GM19463 (cell line): Measurements from ENCODE around the gene IFNA7.
"Not testable (repeated sequence)": the region's sequence is repeated elsewhere in the genome, so short reads cannot be mapped to it uniquely, and the experiment has no call there.

Experiments used
- ATAC-seq: cut with Tn5 transposase; IDR thresholded peaks from one replicate; pipeline ENCODE4 v1.9.1; 2021; ENCODE audit warnings: mild to moderate bottlenecking, moderate library complexity; ENCODE audit not compliant: unreplicated experiment

The IFNA7 gene

DNA sequence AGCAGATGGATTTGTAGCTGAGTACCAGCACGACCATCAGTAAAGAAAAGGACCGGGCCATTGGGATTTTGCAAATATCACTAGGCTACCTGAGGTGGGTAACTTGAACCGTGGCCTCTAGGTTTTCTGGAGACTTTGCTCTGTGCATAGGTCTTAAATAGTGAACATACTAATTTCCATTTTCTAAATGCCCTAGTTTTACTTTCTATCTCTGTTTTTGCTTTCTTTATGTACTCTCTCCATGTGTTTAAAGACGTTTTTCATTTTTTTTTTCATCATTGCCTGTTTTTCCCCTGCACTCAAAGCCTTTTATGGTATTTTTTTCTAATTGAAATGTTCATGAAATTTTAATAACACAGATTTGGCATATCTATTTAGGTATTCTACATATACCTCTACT lies at the start of gene IFNA7:
Gene IFNA7 (minus strand): TSS at position 101 of the 400 bp plus-strand sequence. CDS start 40 bp downstream, at position 61.
- not testable (repeated sequence) for ATAC-seq

DNA sequence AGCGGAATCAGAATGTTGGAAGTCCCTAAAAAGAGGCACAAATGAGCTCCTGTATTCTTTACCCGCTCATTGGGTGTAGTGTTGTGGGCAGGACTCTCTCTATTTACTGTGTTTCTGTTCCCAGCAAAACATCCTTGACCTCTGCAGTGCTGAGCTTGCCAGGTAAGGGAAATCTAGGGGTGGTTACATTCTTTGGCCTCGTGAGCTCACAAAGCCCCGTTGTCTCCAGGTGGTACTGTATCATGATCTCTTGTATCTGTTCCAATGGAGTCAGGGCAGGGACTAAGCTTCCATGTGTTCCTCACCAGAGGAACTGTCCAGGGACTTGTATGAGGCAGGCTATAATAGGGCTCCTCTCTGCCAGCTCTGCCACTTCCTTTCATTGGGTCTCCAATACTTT lies 49.6 kb upstream of the IFNA7 start:
- ATAC-seq, result no peak

DNA sequence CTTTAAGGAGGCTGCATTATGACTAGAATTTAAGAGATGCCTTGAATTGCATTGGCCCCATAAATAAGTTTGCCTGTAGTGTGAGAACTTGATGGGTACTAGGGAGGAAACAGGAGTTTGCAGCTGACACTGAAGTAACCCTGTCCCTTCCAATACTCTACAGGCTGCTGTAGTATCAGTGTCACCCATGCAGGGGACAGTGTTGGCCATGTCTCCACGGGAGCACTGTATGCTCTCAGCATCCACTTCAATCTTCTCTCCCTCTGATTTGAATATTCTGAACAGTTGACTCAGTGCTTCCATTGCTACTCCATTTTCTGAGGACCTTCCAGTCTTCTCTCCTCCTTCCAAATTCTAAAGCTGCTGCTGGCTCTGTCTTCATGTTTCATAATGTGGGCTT lies 49.2 kb upstream of the IFNA7 start:
- no peak for ATAC-seq

DNA sequence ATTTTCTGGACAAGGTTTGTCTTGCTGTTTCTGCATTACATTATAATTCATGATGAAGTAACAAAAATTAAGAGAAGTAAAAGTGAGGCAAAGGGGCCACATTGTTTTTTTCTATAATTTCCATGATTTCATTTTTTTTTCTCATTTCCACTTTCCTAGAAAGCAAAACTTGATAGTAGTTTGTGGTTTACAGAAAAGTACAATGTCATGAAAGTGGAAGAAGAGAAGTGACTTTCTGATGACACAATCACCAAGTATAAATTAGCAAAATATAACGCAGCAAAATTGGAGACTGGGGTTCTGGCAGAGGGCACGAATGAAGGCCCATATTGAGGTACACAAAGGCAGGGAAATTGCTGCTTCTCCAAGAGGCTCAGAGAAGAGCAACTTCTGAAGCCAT lies 42.8 kb upstream of the IFNA7 start:
- ATAC-seq, result no peak

DNA sequence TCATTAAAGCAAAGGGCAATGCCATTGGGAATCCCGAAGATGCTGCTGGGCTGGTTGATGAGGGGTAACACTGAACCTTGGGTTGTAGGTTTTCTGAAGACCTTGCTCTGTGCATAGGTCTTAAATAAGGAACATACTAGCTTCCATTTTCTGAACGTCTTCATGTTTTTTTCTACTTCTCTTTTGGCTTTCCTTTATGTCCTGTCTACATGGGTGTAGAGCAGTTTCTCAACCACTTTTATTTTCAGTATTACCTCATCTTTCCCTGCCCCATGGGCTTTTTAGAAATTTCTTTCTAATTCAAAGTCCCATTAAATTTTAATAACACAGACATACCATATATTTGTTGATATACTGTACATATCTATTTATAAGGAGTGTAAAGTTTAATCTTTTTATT lies 37.9 kb upstream of the IFNA7 start, which contains the start of gene IFNA14:
Gene IFNA14 (minus strand): TSS at position 95 of the 400 bp plus-strand sequence. CDS start 70 bp downstream, at position 25.
- no peak for ATAC-seq

DNA sequence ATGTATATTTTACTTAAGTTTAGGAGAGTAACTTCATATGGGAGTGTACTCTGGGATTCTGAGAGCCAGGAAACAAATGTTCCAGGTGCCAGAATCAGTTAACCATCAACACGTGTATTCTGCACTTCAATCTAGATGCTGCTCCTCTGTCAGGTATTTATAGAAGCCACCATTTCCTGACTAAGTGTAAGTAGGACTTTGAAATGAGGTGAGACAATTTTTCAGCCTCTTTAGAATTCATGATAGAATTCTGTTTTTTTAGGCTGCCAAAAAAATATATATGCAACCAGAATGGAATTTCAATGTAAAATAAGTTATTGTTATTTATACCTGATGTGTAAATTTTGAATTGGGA lies 34.3 kb upstream of the IFNA7 start:
- not testable (repeated sequence) for ATAC-seq

DNA sequence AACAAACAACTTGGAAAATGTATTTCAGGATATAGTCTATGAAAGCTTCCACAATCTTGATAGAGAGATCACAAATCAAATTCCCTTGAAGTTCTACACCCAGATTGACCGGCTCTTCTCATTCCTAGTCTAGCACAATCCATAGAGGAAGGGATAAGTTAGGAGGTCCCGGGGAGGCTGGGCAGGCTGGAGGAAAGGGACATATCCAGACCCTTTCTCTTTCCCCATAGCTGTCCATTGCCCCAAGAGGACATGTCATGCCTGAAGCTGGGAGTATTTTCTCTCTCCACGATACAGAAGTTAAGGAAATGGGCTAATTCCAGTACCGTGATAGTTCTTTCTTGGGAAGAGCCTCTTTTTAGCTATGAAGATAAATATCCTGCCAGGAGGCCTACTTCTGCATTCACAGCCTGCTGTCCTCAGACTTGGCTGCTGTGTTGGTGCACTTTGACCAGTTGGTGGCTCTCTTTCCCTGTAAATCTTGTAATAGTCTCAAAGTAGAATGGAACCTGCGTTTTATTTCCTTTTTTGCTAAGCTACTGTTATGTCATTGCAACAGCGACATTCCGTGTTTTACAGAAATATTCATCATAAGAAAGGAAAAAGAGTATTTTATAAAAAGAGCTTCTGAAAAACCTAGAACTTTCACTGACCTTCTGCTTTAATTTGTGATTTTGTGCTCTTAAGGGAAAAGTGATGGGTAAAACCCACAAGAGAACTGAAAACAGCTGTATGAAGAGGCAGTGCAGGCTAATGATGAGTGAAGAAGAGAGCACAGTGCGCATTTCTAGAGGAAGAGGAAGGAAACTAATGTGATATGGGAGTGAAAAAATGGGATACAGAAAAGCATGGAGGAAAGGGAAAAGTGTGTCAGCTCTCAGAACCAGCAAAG lies 33.7 kb upstream of the IFNA7 start:
- ATAC-seq, result peak; percentile 81

DNA sequence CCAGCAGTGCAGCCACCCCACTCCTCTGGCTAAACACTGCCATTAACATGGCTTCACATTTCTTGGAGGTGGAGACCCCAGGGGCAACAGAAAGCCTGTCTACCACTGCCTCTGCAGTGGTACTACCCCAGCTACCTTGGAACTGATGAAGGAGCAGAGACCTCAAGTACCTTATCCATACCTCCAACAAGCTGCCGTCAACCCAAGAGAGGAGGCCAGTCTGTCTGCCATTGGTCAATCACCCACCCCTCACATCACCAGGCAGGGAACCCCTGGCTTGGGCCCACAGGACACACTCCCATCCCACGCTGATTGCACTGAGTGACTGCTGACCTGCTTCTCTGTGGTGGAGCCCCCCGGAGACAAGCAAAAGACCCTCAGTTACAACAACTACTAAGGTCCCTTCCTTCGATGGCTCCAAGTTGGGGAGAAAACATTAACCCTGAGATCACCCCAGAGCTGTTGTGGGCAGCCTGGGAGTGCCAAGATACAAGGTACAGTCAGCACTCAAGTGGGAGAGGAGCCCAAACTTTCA lies 32.2 kb upstream of the IFNA7 start:
- ATAC-seq, result no peak

DNA sequence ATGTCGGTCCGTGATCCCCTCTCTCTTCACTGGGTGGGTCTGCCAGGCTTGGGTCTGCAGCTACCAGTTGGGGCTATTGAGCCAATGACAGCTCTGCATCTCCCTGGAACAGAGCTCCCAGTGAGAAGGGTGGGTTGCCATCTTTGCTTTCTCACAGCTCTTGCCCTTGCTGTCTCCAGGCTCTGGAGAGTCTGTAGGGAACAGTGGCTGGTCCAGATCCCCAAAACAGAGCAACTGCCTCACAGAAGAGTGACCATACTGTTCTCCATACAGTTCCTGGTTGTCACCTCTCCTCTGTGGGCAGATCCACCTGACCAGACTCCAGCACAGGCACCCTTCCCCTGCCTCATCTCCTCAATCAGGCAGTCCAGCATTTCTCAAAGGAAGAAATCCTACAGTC lies 31.3 kb upstream of the IFNA7 start:
- ATAC-seq, result no peak

DNA sequence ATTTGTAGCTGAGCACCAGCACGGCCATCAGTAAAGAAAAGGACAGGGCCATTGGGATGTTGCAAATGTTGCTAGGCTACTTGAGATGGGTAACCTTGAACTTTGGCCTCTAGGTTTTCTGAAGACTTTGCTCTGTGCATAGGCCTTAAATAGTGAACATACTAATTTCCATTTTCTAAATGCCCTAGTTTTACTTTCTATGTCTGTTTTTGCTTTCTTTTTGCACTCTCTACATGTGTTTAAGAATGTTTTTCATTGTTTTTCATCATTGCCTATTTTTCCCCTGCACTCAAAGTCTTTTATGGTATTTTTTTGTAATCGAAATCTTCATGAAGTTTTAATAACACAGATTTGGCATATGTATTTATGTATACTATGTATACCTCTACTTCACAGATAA lies 26.1 kb upstream of the IFNA7 start, which contains the start of gene IFNA17:
Gene IFNA17 (minus strand): TSS at position 101 of the 400 bp plus-strand sequence. CDS start 49 bp downstream, at position 52.
- no peak for ATAC-seq

DNA sequence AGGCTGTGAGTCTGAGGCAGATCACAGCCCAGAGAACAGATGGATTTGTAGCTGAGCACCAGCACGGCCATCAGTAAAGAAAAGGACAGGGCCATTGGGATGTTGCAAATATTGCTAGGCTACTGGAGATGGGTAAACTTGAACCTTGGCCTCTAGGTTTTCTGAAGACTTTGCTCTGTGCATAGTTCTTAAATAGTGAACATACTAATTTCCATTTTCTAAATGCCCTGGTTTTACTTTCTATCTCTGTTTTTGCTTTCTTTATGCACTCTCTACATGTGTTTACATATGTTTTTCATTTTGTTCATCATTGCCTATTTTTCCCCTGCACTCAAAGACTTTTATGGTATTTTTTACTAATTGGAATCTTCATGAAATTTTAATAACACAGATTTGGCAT lies 15.2 kb upstream of the IFNA7 start, which contains the start of gene IFNA16:
Gene IFNA16 (minus strand): TSS at position 101 of the 400 bp plus-strand sequence. CDS start 6 bp downstream, at position 95.
- not testable (repeated sequence) for ATAC-seq

DNA sequence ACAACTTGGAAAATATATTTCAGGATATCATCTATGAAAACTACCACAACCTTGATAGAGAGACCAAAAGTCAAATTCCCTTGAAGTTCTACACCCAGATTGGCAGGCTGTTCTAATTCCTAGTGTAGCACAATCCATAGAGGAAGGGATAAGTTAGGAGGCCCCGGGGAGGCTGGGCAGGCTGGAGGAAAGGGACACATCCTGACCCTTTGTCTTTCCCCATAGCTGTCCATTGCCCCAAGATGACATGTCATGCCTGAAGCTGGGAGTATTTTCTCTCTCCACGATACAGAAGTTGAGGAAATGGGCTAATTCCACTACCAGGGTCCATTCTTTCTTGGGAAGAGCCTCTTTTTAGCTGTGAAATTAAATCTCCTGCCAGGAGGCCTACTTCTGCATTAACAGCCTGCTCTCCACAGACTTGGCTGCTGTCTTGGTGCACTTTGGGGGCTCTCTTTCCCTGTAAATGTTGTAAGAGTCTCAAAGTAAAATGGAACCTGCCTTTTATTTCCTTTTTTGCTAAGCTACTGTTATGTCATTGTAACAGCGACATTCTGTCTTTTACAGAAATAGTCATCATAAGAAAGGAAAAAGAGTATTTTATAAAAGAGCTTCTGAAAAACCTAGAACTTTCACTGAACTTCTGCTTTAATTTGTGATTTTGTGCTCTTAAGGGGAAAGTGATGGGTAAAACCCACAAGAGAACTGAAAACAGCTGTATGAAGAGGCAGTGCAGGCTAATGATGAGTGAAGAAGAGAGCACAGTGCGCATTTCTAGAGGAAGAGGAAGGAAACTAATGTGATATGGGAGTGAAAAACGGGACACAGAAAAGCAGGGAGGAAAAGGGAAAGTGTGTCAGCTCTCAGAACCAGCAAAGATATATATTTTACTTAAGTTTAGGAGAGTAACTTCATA lies 11.7 kb upstream of the IFNA7 start:
- ATAC-seq, result peak; percentile 78

DNA sequence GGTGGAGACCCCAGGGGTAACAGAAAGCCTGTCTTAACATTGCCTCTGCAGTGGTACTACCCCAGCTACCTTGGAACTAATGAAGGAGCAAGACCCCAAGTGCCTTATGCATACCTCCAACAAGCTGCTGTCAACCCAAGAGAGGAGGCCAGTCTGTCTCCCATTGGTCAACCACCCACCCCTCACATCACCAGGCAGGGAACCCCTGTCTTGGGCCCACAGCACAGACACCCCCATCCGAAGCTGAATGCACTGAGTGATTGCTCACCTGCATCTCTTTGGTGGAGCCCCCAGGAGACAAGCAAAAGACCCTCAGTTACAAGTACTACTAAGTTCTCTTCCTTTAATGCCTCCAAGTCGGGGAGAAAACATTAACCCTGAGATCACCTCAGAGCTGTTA lies 10.2 kb upstream of the IFNA7 start:
- ATAC-seq, result not testable (repeated sequence)

DNA sequence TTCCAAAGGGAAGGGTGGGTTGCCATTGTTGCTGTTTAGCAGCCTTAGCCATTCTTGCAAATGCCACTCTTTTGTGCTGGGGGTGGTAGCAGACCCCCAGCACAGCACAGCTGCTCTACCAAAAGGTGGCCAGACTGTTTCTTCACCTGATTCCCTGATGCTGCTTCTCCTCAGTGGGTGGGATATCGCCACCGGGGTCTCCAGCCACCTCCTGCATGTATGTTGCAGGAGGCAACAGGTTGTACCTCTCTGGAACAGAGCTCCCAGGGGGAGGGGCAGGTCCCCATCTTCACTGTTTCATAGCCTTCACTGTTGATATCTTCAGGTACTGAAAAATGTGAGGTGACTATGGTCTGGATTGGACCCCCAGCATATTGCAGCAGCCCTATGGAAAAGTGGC lies 8.8 kb upstream of the IFNA7 start:
- ATAC-seq, result not testable (repeated sequence)

DNA sequence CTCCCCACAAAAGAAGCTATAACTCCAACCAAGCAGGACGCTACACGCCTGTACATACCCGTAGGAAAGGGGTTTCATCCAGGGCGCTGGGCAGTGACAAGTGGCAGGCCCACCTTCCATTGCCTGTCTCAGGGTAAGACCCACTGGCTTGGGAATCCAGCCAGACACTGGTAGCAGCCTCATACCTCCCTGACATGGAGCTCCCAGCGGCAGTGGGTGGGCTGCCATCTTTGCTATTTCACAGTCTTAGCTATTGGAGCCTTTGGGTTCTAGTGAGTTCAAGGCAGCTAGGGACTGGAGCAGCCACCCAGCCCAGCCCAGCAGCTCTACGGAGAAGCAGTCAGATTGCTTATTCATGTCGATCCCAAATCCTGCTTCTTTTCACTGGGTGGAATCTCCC lies 8.3 kb upstream of the IFNA7 start:
- no peak for ATAC-seq

DNA sequence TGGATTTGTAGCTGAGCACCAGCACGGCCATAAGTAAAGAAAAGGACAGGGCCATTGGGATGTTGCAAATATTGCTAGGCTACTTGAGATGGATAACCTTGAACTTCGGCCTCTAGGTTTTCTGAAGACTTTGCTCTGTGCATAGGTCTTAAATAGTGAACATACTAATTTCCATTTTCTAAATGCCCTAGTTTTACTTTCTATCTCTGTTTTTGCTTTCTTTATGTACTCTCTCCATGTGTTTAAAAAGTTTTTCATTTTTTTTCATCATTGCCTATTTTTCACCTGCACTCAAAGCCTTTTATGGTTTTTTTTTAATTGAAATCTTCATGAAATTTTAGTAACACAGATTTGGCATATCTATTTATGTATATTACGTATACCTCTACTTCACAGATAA lies 5.0 kb upstream of the IFNA7 start, which contains the start of gene IFNA10:
Gene IFNA10 (minus strand): TSS at position 101 of the 400 bp plus-strand sequence. CDS start 46 bp downstream, at position 55.
- ATAC-seq, result not testable (repeated sequence)

DNA sequence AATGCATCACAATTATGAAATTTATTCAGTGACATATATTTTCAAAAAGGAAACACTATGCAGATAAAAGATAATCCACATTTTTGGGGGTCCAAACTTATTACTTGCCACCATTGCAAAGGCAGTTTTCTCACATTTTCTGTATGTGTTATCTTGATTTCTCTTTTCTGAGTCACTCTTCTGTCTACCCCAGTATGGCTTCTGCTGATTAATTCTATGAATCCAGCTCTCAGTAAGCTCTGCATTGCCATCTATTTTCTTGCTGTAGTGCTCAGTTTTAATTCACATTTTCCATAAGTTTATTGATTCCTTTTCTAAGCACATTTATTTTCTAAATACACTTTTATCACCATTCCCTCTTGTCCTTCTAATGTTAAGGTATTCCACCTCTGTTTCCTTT lies 3.2 kb upstream of the IFNA7 start:
- ATAC-seq, result no peak

DNA sequence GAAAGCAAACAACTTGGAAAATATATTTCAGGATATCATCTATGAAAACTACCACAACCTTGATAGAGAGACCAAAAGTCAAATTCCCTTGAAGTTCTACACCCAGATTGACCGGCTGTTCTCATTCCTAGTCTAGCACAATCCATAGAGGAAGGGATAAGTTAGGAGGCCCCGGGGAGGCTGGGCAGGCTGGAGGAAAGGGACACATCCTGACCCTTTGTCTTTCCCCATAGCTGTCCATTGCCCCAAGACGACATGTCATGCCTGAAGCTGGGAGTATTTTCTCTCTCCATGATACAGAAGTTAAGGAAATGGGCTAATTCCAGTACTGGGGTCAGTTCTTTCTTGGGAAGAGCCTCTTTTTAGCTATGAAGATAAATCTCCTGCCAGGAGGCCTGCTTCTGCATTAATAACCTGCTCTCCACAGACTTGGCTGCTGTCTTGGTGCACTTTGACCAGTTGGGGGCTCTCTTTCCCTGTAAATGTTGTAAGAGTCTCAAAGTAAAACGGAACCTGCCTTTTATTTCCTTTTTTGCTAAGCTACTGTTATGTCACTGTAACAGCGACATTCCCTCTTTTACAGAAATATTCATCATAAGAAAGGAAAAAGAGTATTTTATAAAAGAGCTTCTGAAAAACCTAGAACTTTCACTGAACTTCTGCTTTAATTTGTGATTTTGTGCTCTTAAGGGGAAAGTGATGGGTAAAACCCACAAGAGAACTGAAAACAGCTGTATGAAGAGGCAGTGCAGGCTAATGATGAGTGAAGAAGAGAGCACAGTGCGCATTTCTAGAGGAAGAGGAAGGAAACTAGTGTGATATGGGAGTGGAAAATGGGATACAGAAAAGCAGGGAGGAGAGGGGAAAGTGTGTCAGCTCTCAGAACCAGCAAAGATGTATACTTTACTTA lies 6.9 kb downstream of the IFNA7 start:
- peak; percentile 93 for ATAC-seq

DNA sequence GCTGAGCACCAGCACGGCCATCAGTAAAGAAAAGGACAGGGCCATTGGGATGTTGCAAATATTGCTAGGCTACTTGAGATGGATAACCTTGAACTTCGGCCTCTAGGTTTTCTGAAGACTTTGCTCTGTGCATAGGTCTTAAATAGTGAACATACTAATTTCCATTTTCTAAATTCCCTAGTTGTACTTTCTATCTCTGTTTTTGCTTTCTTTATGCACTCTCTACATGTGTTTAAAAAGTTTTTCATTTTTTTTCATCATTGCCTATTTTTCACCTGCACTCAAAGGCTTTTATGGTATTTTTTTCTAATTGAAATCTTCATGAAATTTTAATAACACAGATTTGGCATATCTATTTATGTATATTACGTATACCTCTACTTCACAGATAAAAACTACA lies 14.5 kb downstream of the IFNA7 start, which contains the start of gene IFNA4:
Gene IFNA4 (minus strand): TSS at position 101 of the 400 bp plus-strand sequence. CDS start 56 bp downstream, at position 45.
- ATAC-seq, result not testable (repeated sequence)
